ENCODE measurements around the gene PLEKHA3.
"Not testable (repeated sequence)": the region's sequence is repeated elsewhere in the genome, so short reads cannot be mapped to it uniquely, and the experiment has no call there.

- not testable (repeated sequence) for TF ChIP-seq POLR2AphosphoS5, CTCF (IDR thresholded peaks at IDR 0.05)
Measured at GRCh38 chr2:178525010-178525409, 44.8 kb downstream of the PLEKHA3 start.
